Stimulated activated CD8-positive, alpha-beta memory T cell treated with anti-CD3 and anti-CD28 coated beads, Interleukin-4, amount 100 ng/mL, for 24 hours (primary cell): ENCODE data around the gene CNOT6.

Experiments used
- DNase-seq: peaks from one replicate; pipeline ENCODE4 v3.0.0-alpha.2; 2020; ENCODE audit warnings: low read depth

CNOT6 gene

DNA sequence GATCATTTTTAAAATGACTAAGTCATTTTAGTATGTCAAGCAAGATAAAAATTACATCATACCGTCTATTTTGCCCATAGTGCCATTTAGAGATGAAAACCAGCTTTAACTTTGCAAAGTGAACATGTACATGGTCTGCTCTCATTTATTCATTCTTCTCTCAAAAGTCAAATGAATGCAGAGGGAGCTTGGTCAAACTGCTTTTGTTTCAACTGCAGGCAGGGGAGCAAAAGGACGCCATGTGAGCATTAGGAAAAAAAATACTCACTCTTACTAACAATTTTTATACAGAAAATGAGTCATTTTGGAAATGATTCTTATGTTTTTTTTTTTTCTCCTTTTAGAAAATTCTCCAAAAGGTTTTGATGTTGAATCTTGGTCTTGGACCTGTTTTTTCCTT, 81.4 kb downstream of the CNOT6 start:
- no peak for DNase-seq

GRCh38 chr5:180580681-180581080, 86.5 kb downstream of the CNOT6 start:
- DNase-seq: no peak

DNA sequence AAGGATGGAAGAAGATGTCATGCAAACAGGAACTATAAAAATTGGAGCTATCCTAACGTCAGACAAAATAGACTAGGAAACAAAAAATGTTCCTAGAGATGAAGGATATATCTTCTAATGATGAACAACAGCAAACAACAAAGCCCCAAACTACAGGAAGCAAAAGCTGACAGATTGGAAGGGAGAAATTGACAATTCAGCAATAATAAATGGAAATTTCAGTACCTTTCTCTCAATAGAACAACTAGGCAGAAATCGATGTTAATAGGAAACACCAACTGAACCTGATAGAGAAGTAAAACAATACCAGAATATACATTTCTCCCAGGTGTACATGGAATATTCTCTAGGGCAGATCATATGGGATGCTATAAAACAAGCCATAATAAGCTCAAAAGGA, 89.6 kb downstream of the CNOT6 start:
- no peak for DNase-seq

GRCh38 chr5:180586204-180586603, 92.0 kb downstream of the CNOT6 start:
- DNase-seq: no peak

DNA sequence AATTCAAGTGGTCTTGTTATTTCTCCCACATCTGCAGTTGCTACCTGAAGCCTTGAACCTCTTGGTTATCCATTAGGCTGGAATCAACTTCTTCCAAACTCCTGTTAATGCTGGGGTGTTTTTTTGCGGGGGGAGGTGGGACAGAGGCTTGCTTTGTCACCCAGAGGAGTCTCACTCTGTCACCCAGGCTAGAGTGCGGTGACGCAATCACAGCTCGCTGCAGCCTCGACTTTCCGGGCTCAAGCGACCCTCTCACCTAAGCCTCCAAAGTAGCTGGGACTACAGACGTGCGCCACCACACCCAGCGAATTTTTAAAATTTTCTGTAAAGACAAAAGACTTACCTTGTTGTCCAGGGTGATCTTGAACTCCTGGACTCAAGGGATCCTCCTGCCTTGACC, 92.7 kb downstream of the CNOT6 start:
- DNase-seq: no peak

DNA sequence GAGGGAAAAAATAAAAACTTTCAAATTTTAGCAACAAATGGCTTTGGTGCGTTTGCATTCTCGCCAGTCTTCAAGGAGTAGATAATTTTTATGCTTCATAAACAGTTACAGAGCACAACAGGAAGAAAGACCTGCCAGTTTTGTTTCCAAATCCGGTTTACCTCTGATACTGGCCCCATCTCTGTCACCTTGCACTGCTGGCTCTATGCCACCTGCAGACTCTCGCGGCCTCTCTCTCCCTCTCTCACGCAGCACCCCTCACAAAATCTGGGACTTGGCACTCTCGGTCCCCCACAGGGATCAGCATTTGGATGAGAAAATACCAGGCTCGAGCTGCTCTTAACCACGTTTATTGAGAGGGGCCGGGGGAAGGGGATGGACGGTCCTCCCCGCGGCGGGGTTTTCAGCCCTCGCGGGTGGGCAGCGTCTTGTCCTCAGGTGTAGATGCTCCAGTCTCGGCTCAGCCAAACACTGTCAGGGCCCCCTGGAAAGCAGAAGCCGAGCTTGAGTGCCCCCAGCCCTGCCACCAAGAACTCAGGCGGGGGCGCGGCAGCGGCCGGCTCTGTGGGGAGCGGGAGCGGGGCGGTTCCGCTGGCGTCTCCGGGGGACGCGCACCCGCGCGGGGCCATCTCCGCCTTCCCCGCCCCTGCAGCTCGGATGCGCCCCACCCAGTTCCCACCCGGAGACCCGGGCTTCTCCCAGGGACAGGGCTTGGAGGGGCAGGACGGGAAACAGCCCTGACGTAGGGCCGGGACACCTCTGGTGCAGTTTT, 95.8 kb downstream of the CNOT6 start:
- no peak for DNase-seq

DNA sequence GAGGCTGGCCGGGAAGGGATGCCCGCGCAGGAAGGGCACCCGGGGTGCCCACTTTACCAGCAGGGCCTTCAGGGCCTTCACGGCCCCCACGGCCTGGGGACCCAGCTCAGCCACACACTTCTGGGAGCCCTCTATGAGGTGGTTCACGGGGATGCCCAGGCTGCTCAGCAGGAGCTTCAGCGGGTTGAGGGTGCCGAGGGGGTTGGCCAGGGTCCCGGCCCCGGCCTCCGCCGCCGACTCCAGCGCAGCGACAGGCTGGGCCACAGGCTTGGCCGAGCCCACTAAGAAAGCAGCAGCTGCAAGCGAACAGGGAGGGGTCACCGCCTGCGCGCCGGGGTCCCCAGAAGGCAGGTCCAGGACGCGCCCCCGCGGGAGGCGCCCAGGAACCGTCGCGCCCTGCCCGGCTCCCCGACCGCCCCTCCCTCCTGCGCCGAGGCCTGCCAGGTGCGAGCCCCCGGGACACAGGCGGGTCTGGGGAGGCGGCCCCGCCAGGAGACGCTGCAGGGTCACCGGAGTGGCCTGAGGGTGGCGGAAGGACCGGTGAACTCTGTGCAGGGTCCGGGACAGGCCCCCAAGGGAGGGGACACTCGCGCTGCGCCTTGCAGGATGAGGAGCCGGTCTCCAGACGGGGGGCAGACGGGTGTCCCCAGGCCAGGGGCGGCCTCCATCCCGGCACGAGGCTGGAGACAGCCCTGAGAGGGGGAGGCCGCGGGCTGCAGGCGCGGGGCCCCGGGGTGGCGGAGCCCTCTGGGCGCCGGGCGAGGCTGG, 96.5 kb downstream of the CNOT6 start:
- no peak for DNase-seq

- no peak for DNase-seq
Measured at GRCh38 chr5:180591311-180591887, 97.2 kb downstream of the CNOT6 start, which contains the start of gene SCGB3A1. Gene SCGB3A1, minus strand, starts transcription at chr5:180591499. Its CDS starts 37 bp downstream, at chr5:180591462.

GRCh38 chr5:180592176-180592575, 98.0 kb downstream of the CNOT6 start:
- DNase-seq: no peak

DNA sequence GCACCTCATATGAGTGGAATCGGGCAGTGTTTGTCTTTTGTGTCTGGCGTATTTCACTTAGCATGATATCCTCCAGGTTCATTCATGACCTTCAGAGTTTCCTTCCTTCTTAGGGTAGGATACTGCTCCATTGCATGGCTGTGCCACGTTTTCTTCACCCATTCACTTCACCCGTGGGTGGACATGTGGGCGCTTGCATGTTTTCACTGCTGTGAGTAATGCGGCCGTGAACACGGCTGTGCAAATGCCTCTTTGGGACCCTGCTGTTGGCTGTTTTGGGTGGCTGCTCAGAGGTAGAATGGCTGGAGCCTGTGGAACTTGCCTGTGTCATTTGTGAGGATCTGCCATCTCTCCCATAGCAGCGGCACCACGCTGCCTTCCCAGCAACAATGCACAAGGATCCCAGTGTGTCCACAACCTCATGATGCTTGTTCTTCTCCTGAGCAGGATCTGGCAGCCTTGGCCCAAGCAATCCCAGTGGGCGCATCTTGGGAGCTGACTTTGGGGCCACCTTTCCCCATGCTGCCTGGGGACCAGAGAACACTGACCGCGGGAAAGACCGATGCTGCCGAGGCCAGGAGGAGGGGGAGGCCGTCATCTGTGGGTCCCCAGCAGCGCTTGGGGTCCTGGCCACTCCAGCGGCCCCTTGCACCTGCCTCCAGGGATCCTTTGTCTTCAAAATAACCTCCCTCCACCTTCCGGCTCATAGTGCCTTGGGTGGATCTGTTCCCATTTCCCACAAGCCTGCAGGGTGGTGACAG, 99.4 kb downstream of the CNOT6 start:
- DNase-seq: no peak

DNA sequence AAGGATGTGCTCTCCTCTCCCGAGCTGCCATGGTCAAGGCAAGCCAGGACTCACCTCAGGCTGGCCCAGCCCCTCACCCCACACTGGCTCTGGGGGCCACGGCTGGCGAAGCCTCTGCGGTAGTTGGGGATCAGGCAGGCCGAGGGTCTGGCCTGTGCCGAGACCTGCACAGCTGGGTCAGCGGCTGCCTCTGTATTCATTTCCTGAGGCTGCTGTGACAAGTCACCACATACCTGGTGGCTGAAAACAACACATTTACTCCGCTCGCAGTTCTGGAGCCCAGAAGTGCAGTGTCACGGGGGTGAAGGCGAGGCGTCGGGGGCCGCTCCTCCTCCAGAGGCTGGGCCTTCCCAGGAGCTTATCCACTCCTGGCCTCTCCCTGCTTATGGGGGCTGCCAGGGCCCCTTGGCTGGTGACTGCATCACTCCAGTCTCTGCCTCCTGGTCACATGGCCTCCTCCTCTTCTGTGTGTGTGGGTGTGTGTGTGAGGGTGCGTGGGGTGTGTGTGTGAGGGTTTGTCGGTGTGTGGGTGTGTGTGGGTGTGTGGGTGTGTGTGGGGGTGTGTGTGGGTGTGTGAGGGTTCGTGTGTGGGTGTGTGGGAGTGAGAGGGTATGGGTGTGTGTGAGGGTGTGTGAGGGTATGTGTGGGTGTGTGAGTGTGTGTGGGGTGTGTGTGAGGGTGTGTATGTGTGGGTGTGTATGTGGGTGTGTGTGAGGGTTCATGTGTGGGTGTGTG, 100.3 kb downstream of the CNOT6 start:
- no peak for DNase-seq

GRCh38 chr5:180595046-180595379, 100.8 kb downstream of the CNOT6 start:
- no peak for DNase-seq

DNA sequence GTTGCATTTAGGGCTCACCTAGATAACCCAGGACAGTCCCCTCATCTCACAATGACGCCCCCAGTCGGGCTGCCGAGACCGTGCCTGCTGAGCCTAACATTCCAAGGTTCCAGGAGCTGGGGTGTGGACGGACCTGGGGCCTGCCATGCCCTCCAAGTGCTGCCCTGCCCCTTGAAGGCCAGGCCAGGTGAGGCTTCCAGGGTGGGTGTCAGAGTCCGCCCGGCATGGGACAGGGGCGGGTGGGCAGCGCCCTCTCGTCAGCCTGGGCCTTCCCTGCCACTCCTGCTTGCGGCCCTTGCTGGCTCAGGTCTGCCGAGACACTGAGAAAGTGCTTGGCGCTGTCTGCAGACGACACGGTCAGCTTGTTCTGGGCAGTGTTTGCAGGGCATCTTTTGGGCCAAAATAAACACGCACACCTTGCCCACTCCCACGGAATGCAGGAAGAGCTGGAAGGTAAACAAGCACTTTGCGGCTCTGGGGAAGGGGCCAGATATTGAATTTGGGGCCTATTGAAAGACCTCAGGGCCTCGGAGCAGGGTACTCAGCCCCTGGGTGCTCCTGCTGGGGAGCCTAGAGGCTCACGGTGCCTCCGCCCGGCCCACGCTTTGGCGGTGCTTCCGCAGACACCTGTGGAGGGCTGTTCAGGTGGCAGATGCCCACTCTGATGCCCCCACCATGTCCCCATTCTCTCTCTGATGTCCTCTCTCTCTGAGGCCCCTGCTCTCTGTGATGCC, 101.4 kb downstream of the CNOT6 start:
- DNase-seq: no peak

GRCh38 chr5:180596115-180596667, 102.0 kb downstream of the CNOT6 start:
- no peak for DNase-seq

- DNase-seq: no peak
Measured at GRCh38 chr5:180596668-180597231, 102.6 kb downstream of the CNOT6 start.

DNA sequence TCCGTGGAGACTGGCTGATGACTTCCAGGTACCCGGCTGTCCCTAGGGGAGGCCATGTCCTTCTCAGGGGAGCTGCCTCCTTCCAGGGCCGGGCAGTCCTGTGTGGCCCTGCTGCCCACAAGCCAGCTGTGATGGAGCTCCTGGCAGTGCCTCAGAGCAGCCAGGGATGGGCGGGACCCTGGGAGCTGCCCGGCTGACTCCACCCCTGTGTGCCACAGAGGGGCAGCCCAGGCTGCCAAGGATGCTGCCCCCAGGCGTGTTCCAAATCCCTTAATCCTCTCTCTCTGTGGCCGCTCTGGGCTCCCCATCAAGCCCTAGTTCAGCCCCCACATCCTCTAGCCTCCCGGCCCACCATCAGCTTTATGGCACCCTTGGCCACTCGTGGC, 104.1 kb downstream of the CNOT6 start:
- no peak for DNase-seq

DNA sequence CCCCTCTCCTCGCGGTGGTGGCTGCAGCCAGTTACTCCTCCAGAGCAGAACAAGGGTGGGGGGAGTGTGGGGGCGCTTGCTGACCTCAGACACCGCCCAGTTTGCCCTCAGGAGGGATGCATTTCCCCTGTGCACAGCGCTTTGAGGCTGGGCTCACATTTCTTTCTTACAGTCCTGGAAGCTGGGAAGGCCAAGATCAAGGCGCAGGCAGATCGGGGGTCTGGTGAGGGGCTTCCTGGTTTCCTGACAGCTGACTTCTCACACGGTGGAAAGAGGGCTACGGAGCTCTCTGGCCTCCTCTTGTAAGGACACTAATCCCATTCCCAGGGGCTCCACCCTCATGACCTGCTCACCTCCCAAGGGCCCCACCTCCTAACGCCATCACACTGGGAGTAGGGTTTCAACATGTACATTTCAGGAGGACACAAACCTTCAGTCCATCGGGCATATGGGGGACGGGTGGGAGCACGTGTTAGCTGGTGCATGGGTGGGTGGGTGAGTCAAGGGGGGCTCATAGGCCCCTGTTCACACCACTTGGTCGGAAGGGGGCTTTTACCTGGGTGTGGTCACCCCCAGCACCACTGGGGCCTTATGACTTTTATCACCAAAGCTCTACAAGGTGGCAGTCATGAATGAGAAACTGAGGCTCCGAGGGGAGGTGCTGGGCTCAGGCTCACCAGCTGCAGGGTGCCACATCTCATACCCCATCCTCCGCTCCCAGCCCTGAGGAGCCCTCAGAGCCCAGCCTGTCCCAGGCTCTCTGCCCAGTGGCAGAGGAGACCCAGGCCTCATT, 104.8 kb downstream of the CNOT6 start:
- DNase-seq: no peak

DNA sequence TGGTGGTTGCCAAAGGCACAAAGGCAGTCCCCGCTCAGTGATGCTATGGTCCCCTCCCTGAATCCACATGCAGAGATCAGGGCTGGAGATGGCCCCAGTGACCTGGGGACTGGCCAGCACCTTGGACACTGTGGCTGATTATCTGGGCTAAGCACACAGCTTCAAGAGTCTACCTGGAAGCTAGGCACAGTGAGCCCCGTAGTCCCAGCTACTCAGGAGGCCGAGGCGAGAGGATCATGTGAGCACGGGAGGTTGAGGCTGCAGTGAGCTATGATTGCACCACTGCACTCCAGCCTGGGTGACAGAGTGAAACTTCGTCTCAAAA, 105.4 kb downstream of the CNOT6 start:
- DNase-seq: no peak

DNA sequence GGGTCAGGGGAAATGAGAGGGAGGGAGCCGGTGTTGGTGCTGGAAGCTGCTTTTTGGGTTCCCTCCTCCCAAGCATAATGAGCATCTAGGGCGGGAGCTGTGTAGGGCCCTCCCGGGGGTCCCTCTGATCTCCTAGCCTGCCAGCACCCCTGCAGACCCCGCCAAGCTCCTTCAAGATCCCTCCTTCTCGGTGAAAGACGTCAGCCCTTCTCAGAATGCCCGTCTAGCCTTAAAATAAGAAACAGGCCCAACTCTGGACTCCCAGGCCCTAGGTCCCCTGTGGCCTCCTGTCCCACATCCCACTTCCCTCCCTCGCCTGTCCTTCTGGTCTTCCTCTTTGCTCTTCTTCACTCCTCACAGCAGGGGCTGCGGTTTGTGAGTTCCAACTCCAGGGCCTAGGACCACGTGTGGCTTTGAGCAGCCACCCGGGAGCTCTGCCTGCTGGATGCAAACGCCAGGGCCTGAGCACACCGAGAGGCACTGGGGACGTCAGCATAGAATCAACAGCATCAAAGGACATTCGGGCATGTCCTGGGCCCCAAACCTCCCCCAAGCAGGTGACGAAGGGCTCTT, 105.9 kb downstream of the CNOT6 start:
- DNase-seq: no peak
